Measurements from ENCODE around the gene NDUFAF5.
A peak's percentile ranks its signal among the peaks of the same experiment; 100 is the strongest.
"Not testable (repeated sequence)": the region's sequence is repeated elsewhere in the genome, so short reads cannot be mapped to it uniquely, and the experiment has no call there.

The NDUFAF5 gene

GRCh38 chr20:13784893-13785715, at the start of gene NDUFAF5, which contains the start of gene ESF1:
Gene NDUFAF5, plus strand, starts transcription at chr20:13785028. Its CDS starts 41 bp downstream, at chr20:13785069.
Gene ESF1, minus strand, starts transcription at chr20:13784919. Its CDS starts 1,779 bp downstream, at chr20:13783140.
- peak; percentile 93 for DNase-seq (ENCODE audit: low spot score)

GRCh38 chr20:13735826-13736225, 49.0 kb upstream of the NDUFAF5 start:
- DNase-seq (ENCODE audit: low spot score): no peak

- peak; percentile 47 for DNase-seq (ENCODE audit: low spot score)
These were observed 48.2 kb upstream of the NDUFAF5 start for GRCh38 chr20:13736436-13737191.

GRCh38 chr20:13738187-13738586, 46.6 kb upstream of the NDUFAF5 start:
- not testable (repeated sequence) for DNase-seq (ENCODE audit: low spot score)

- no peak for DNase-seq (ENCODE audit: low spot score)
These were observed 44.8 kb upstream of the NDUFAF5 start for GRCh38 chr20:13739731-13740649.

- DNase-seq (ENCODE audit: low spot score): no peak
These were observed 42.9 kb upstream of the NDUFAF5 start for GRCh38 chr20:13741879-13742278.

- no peak for DNase-seq (ENCODE audit: low spot score)
These were observed 40.5 kb upstream of the NDUFAF5 start for GRCh38 chr20:13744352-13744751.

- DNase-seq (ENCODE audit: low spot score): no peak
These were observed 39.0 kb upstream of the NDUFAF5 start for GRCh38 chr20:13745784-13746183.

- no peak for DNase-seq (ENCODE audit: low spot score)
These were observed 35.0 kb upstream of the NDUFAF5 start for GRCh38 chr20:13749811-13750210.

- no peak for DNase-seq (ENCODE audit: low spot score)
These were observed 31.3 kb upstream of the NDUFAF5 start for GRCh38 chr20:13753436-13754036.

- DNase-seq (ENCODE audit: low spot score): no peak
These were observed 29.0 kb upstream of the NDUFAF5 start for GRCh38 chr20:13755809-13756208.

- no peak for DNase-seq (ENCODE audit: low spot score)
These were observed 28.3 kb upstream of the NDUFAF5 start for GRCh38 chr20:13756551-13756950.

- DNase-seq (ENCODE audit: low spot score): no peak
These were observed 25.9 kb upstream of the NDUFAF5 start for GRCh38 chr20:13758884-13759283.

- DNase-seq (ENCODE audit: low spot score): not testable (repeated sequence)
These were observed 24.3 kb upstream of the NDUFAF5 start for GRCh38 chr20:13760451-13760946.

GRCh38 chr20:13765299-13765698, 19.5 kb upstream of the NDUFAF5 start:
- DNase-seq (ENCODE audit: low spot score): no peak

- no peak for DNase-seq (ENCODE audit: low spot score)
These were observed 18.9 kb upstream of the NDUFAF5 start for GRCh38 chr20:13765868-13766416.

GRCh38 chr20:13770141-13770540, 14.7 kb upstream of the NDUFAF5 start:
- DNase-seq (ENCODE audit: low spot score): no peak

- peak; percentile 15 for DNase-seq (ENCODE audit: low spot score)
These were observed 12.9 kb upstream of the NDUFAF5 start for GRCh38 chr20:13771853-13772453.

- peak; percentile 8 for DNase-seq (ENCODE audit: low spot score)
These were observed 12.3 kb upstream of the NDUFAF5 start for GRCh38 chr20:13772529-13772928.

GRCh38 chr20:13775867-13776266, 9.0 kb upstream of the NDUFAF5 start:
- DNase-seq (ENCODE audit: low spot score): no peak

GRCh38 chr20:13777171-13777601, 7.6 kb upstream of the NDUFAF5 start:
- DNase-seq (ENCODE audit: low spot score): no peak
